GM04504 (cell line): ENCODE results near the gene GTF2H1.

Source experiments
- DNase-seq: peaks from one replicate; pipeline ENCODE4 v3.0.0-alpha.2; 2012; ENCODE audit warnings: low read depth

The GTF2H1 gene

GRCh38 chr11:18321969-18322711, at the start of gene GTF2H1, which contains the start of gene HPS5:
GTF2H1 (plus strand) TSS chr11:18322567; CDS start chr11:18333075, 10,508 bp downstream.
HPS5 (minus strand) TSS chr11:18322140; CDS start chr11:18317858, 4,282 bp downstream.
- peak; percentile 97 for DNase-seq

- no peak for DNase-seq
Observed at GRCh38 chr11:18277565-18278271, 44.6 kb upstream of the GTF2H1 start.

- DNase-seq: no peak
Observed at GRCh38 chr11:18280438-18281045, 41.8 kb upstream of the GTF2H1 start.

- no peak for DNase-seq
Observed at GRCh38 chr11:18282626-18283025, 39.7 kb upstream of the GTF2H1 start.

- no peak for DNase-seq
Observed at GRCh38 chr11:18285841-18286240, 36.5 kb upstream of the GTF2H1 start.

GRCh38 chr11:18288911-18289310, 33.5 kb upstream of the GTF2H1 start:
- DNase-seq: no peak

- DNase-seq: no peak
Observed at GRCh38 chr11:18294862-18295261, 27.5 kb upstream of the GTF2H1 start.

GRCh38 chr11:18295316-18295715, 27.1 kb upstream of the GTF2H1 start:
- DNase-seq: no peak

GRCh38 chr11:18299721-18300120, 22.6 kb upstream of the GTF2H1 start:
- DNase-seq: no peak

- no peak for DNase-seq
Observed at GRCh38 chr11:18304745-18305144, 17.6 kb upstream of the GTF2H1 start.

GRCh38 chr11:18307461-18308139, 14.8 kb upstream of the GTF2H1 start:
- DNase-seq: no peak

- no peak for DNase-seq
Observed at GRCh38 chr11:18308242-18308641, 14.1 kb upstream of the GTF2H1 start.

- no peak for DNase-seq
Observed at GRCh38 chr11:18309691-18310090, 12.7 kb upstream of the GTF2H1 start.

GRCh38 chr11:18310800-18311340, 11.5 kb upstream of the GTF2H1 start:
- no peak for DNase-seq

- no peak for DNase-seq
Observed at GRCh38 chr11:18312012-18312411, 10.4 kb upstream of the GTF2H1 start.

- peak; percentile 41 for DNase-seq
Observed at GRCh38 chr11:18312663-18313420, 9.5 kb upstream of the GTF2H1 start.

GRCh38 chr11:18313965-18314763, 8.2 kb upstream of the GTF2H1 start:
- no peak for DNase-seq

- no peak for DNase-seq
Observed at GRCh38 chr11:18314784-18315523, 7.4 kb upstream of the GTF2H1 start.

- DNase-seq: no peak
Observed at GRCh38 chr11:18315893-18316292, 6.5 kb upstream of the GTF2H1 start.

GRCh38 chr11:18317551-18317950, 4.8 kb upstream of the GTF2H1 start:
- DNase-seq: no peak
